GM12873 (cell line): Measurements from ENCODE around the gene BDP1.

Experiments used
- CTCF ChIP-seq: IDR thresholded peaks from 2 replicates; pipeline ENCODE4 v1.5.1; 2012; ENCODE audit warnings: low read depth, mild to moderate bottlenecking, moderate library complexity, low read length, control low read depth; ENCODE audit not compliant: insufficient read depth; ENCODE audit errors: missing control alignments

The BDP1 gene

GRCh38 chr5:71563161-71563560, 107.7 kb downstream of the BDP1 start:
- TF ChIP-seq CTCF: no peak

GRCh38 chr5:71564895-71565294, 109.4 kb downstream of the BDP1 start:
- TF ChIP-seq CTCF: no peak

- TF ChIP-seq CTCF: no peak
These were observed 114.5 kb downstream of the BDP1 start for GRCh38 chr5:71569748-71570509.

GRCh38 chr5:71573591-71573990, 118.1 kb downstream of the BDP1 start:
- no peak for TF ChIP-seq CTCF

- TF ChIP-seq CTCF: no peak
These were observed 120.8 kb downstream of the BDP1 start for GRCh38 chr5:71576241-71576640.

- TF ChIP-seq CTCF: no peak
These were observed 127.6 kb downstream of the BDP1 start for GRCh38 chr5:71582945-71583584.

GRCh38 chr5:71586052-71586940, 130.8 kb downstream of the BDP1 start:
- TF ChIP-seq CTCF: no peak
